HEK293 (cell line): ENCODE measurements around the gene DNASE1.

Source experiments
- CTCF ChIP-seq: fragments of 450-650 bp; formaldehyde crosslinking; IDR thresholded peaks from 2 replicates; pipeline ENCODE4 v1.5.1; 2016; ENCODE audit warnings: missing biosample characterization, missing genetic modification characterization
- GFI1B ChIP-seq: fragments of 450-650 bp; formaldehyde crosslinking; IDR thresholded peaks from 2 replicates; pipeline ENCODE4 v1.5.1; 2016; ENCODE audit warnings: missing biosample characterization, missing genetic modification characterization
- HIC1 ChIP-seq: fragments of 450-650 bp; formaldehyde crosslinking; IDR thresholded peaks from 2 replicates; pipeline ENCODE4 v1.5.1; 2016; ENCODE audit warnings: missing biosample characterization, missing genetic modification characterization
- KLF10 ChIP-seq: fragments of 450-650 bp; IDR thresholded peaks from 2 replicates; pipeline ENCODE4 v1.5.1; 2018; ENCODE audit warnings: missing biosample characterization, mild to moderate bottlenecking, missing genetic modification characterization
- PATZ1 ChIP-seq: fragments of 450-650 bp; formaldehyde crosslinking; IDR thresholded peaks from 2 replicates; pipeline ENCODE4 v1.5.1; 2016; ENCODE audit warnings: missing biosample characterization, missing genetic modification characterization
- ZNF140 ChIP-seq: fragments of 450-650 bp; formaldehyde crosslinking; IDR thresholded peaks from 2 replicates; pipeline ENCODE4 v1.5.1; 2016; ENCODE audit warnings: missing biosample characterization, missing genetic modification characterization

DNA sequence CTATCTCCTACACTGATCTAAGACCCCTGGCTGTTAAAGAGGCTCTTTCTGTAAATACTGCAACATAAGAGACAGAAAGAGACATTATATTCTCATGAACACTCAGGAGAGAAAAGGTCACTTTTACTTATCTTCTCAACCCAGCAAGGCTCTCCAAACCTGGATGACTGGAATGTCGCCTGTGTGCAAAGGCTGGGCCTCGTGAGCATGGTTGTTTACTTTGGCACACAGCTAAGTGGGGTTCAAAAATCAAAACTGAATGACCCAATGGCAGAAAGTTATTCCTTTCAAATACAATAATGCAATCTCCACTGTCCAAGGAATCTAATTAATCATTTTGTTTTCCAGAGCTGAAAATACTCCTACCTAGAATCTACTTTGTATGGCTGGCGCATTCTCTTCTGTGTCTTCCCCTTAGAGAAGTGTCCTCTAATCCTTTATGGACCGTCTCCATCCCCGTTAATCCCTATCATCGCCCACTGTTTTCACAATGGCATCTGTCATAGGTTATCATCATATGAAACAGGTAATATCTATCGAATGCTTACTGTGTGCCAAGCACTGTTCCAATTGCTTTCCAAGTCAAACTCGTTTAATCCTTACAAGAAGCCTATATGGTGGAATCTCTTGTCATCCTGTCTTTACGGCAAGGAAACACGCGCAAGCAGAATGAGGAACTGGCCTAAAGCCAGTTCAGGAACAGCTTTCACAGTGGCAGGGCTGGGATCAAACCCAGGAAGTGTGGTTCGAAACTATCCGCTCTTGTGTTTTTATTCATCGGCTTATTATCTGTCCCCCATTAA, 44.4 kb upstream of the DNASE1 start:
- TF ChIP-seq ZNF140 (tag by site-specific recombination): no peak
- TF ChIP-seq CTCF (tag by site-specific recombination): no peak
- TF ChIP-seq GFI1B: no peak
- no peak for TF ChIP-seq PATZ1 (tag by site-specific recombination)
- TF ChIP-seq KLF10 (tag by site-specific recombination): no peak
- no peak for TF ChIP-seq HIC1 (tag by site-specific recombination)
